ENCODE results near the gene XPNPEP3. TPM values are rescaled to one million over a fixed set of nuclear protein-coding genes. Genes with fewer than 3 reads are reported as not detected.

XPNPEP3 gene
- total RNA-seq, 1 donor from 2014 or later = 16.1 TPM

GRCh38 chr22:40953471-40953870, 96.5 kb downstream of the XPNPEP3 start:
- no peak for TF ChIP-seq CTCF (IDR thresholded peaks at IDR 0.05; ENCODE audit: insufficient read depth, low read length, poor library complexity, severe bottlenecking)
- Histone ChIP-seq H3K27me3 (ENCODE audit: control insufficient read depth, insufficient read depth, low read length) (no peaks in the 10 kb centered on the region), H3K4me3 (ENCODE audit: low read depth, low read length) (no peak overlapping the region), H3K36me3 (ENCODE audit: control insufficient read depth, insufficient read depth, low read length) (no peaks in the 10 kb centered on the region)
- no peak for DNase-seq (ENCODE audit: low read depth)

GRCh38 chr22:40954113-40954512, 97.2 kb downstream of the XPNPEP3 start:
- DNase-seq (ENCODE audit: low read depth) = no peak
- Histone ChIP-seq H3K27me3 (ENCODE audit: control insufficient read depth, insufficient read depth, low read length) (no peaks in the 10 kb centered on the region), H3K4me3 (ENCODE audit: low read depth, low read length) (no peak overlapping the region), H3K36me3 (ENCODE audit: control insufficient read depth, insufficient read depth, low read length) (no peaks in the 10 kb centered on the region)
- TF ChIP-seq CTCF (IDR thresholded peaks at IDR 0.05; ENCODE audit: insufficient read depth, low read length, poor library complexity, severe bottlenecking) = no peak

GRCh38 chr22:40955571-40955970, 98.6 kb downstream of the XPNPEP3 start:
- no peak for TF ChIP-seq CTCF (IDR thresholded peaks at IDR 0.05; ENCODE audit: insufficient read depth, low read length, poor library complexity, severe bottlenecking)
- Histone ChIP-seq H3K4me3 (ENCODE audit: low read depth, low read length) (no peak overlapping the region), H3K27me3 (ENCODE audit: control insufficient read depth, insufficient read depth, low read length) (no peaks in the 10 kb centered on the region), H3K36me3 (ENCODE audit: control insufficient read depth, insufficient read depth, low read length) (no peaks in the 10 kb centered on the region)
- DNase-seq (ENCODE audit: low read depth) = no peak

GRCh38 chr22:40957601-40958000, 100.7 kb downstream of the XPNPEP3 start:
- no peak for DNase-seq (ENCODE audit: low read depth)
- TF ChIP-seq CTCF (IDR thresholded peaks at IDR 0.05; ENCODE audit: insufficient read depth, low read length, poor library complexity, severe bottlenecking) = no peak
- Histone ChIP-seq H3K36me3 (ENCODE audit: control insufficient read depth, insufficient read depth, low read length) (no peaks in the 10 kb centered on the region), H3K27me3 (ENCODE audit: control insufficient read depth, insufficient read depth, low read length) (no peaks in the 10 kb centered on the region), H3K4me3 (ENCODE audit: low read depth, low read length) (no peak overlapping the region)

- Histone ChIP-seq H3K27me3 (ENCODE audit: control insufficient read depth, insufficient read depth, low read length) (no peaks in the 10 kb centered on the region), H3K36me3 (ENCODE audit: control insufficient read depth, insufficient read depth, low read length) (no peaks in the 10 kb centered on the region), H3K4me3 (ENCODE audit: low read depth, low read length) (no peak overlapping the region)
- TF ChIP-seq CTCF (IDR thresholded peaks at IDR 0.05; ENCODE audit: insufficient read depth, low read length, poor library complexity, severe bottlenecking) = no peak
- no peak for DNase-seq (ENCODE audit: low read depth)
These were observed 101.4 kb downstream of the XPNPEP3 start for GRCh38 chr22:40958299-40958698.

GRCh38 chr22:40960145-40960544, 103.2 kb downstream of the XPNPEP3 start:
- no peak for DNase-seq (ENCODE audit: low read depth)
- H3K36me3 ChIP-seq (ENCODE audit: control insufficient read depth, insufficient read depth, low read length) = peaks cover 1% of the 10 kb centered on the region
- H3K27me3 ChIP-seq (ENCODE audit: control insufficient read depth, insufficient read depth, low read length) = no peaks in the 10 kb centered on the region
- TF ChIP-seq CTCF (IDR thresholded peaks at IDR 0.05; ENCODE audit: insufficient read depth, low read length, poor library complexity, severe bottlenecking) = no peak
- H3K4me3 ChIP-seq (ENCODE audit: low read depth, low read length) = no peak overlapping the region

All from kidney epithelial cell (primary cell).